Dedifferentiated amniotic fluid mesenchymal stem cell (primary cell): ENCODE data around the gene S100A9.
A peak's percentile ranks its signal among the peaks of the same experiment; 100 is the strongest.

ENCODE experiments used
- DNase-seq: peaks from one replicate; pipeline ENCODE4 v3.0.0-alpha.2; 2016; ENCODE audit errors: extremely low spot score

S100A9 gene

GRCh38 chr1:153361480-153362109 lies 3.9 kb downstream of the S100A9 start:
- no peak for DNase-seq

- DNase-seq: no peak
These were observed 4.6 kb downstream of the S100A9 start for GRCh38 chr1:153362187-153362775.

GRCh38 chr1:153363641-153364040 lies 6.0 kb downstream of the S100A9 start:
- no peak for DNase-seq

GRCh38 chr1:153364156-153364555 lies 6.5 kb downstream of the S100A9 start:
- DNase-seq: no peak

- no peak for DNase-seq
These were observed 7.4 kb downstream of the S100A9 start for GRCh38 chr1:153364766-153365666.

- no peak for DNase-seq
These were observed 8.0 kb downstream of the S100A9 start for GRCh38 chr1:153365696-153366095.

GRCh38 chr1:153366261-153366660 lies 8.6 kb downstream of the S100A9 start:
- no peak for DNase-seq

- DNase-seq: no peak
These were observed 9.4 kb downstream of the S100A9 start for GRCh38 chr1:153367090-153367489.

GRCh38 chr1:153368495-153368894 lies 10.8 kb downstream of the S100A9 start:
- no peak for DNase-seq

- DNase-seq: no peak
These were observed 12.5 kb downstream of the S100A9 start for GRCh38 chr1:153370146-153370545.

GRCh38 chr1:153371231-153371630 lies 13.6 kb downstream of the S100A9 start:
- no peak for DNase-seq

- no peak for DNase-seq
These were observed 14.9 kb downstream of the S100A9 start for GRCh38 chr1:153372571-153372970.

- no peak for DNase-seq
These were observed 16.4 kb downstream of the S100A9 start for GRCh38 chr1:153374071-153374470.

- DNase-seq: peak; percentile 19
These were observed 17.9 kb downstream of the S100A9 start, which contains the start of gene S100A12 for GRCh38 chr1:153375511-153375910. S100A12 (minus strand) TSS chr1:153375621; CDS start chr1:153374592, 1,029 bp downstream.

GRCh38 chr1:153379591-153379990 lies 21.9 kb downstream of the S100A9 start:
- no peak for DNase-seq

GRCh38 chr1:153380711-153381110 lies 23.1 kb downstream of the S100A9 start:
- DNase-seq: no peak

GRCh38 chr1:153384958-153385580 lies 27.4 kb downstream of the S100A9 start:
- no peak for DNase-seq

GRCh38 chr1:153386500-153386901 lies 28.8 kb downstream of the S100A9 start:
- no peak for DNase-seq

- no peak for DNase-seq
These were observed 29.3 kb downstream of the S100A9 start for GRCh38 chr1:153387001-153387400.

GRCh38 chr1:153387785-153388184 lies 30.1 kb downstream of the S100A9 start:
- no peak for DNase-seq

- no peak for DNase-seq
These were observed 31.7 kb downstream of the S100A9 start for GRCh38 chr1:153389401-153389800.
